NCI-H2081 (cell line): ENCODE results near the gene SUGCT.
"Not testable (repeated sequence)": the region's sequence is repeated elsewhere in the genome, so short reads cannot be mapped to it uniquely, and the experiment has no call there.

Experiments used
- DNase-seq, 2 experiments: peaks; one replicate each; lab custom pipeline; 2025; lab: John Stamatoyannopoulos, UW

Gene SUGCT

GRCh38 chr7:40405991-40406390, 271.2 kb downstream of the SUGCT start:
- no peak for DNase-seq

DNA sequence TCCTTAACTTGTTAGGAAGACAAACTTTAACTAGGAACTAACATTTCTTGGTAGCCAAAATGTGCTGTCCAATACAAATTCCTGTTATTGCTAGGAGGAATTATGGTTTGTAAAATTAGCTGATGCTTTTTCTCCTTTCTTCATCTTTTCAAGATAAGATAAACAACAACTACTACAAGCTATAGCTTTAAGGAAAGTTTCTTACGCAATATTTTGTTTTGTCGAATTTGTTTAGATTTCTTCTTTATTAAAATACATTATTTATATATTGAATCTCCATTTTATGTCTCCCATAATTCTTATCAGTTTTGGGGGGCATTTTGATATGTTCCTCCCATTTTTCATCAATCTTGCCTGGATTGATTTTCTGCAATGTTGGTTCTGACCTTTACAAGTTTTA, 277.5 kb downstream of the SUGCT start:
- no peak for DNase-seq

DNA sequence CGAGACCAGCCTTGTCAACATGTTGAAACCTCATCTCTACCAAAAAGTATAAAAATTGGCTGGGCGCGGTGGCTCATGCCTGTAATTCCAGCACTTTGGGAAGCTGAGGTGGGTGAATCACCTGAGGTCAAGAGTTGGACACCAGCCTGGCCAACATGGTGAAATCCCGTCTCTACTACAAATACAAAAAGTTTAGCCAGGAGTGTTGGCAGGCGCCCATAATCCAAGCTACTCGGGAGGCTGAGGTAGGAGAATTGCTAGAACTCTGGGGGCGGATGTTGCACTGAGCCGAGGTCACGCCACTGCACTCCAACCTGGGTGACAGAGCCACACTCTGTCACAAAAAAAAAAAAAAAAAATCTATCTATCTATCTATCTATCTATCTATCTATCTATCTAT, 279.9 kb downstream of the SUGCT start:
- DNase-seq = not testable (repeated sequence)

- no peak for DNase-seq
Measured at GRCh38 chr7:40418448-40418847, 283.6 kb downstream of the SUGCT start.

DNA sequence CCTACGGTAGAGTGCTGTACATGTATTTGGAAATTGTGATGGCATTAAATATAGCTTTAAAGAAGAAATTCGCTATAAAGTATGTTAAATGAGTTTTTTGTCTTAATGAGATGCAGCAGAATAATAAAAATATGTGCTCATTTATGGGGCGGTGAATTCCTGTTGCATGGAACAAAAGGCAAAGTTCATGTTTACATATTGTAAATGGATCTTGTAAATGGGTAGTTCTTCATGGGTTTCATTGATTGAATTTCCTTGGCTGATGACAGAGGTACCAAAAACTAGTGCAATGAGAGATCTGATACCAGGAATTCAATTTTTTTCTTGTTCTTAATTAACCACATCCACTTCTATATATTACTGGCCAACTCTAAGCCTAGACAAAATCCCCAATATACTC, 284.2 kb downstream of the SUGCT start:
- DNase-seq = no peak

GRCh38 chr7:40419806-40420205, 285.0 kb downstream of the SUGCT start:
- DNase-seq = no peak

GRCh38 chr7:40421433-40421832, 286.6 kb downstream of the SUGCT start:
- no peak for DNase-seq

DNA sequence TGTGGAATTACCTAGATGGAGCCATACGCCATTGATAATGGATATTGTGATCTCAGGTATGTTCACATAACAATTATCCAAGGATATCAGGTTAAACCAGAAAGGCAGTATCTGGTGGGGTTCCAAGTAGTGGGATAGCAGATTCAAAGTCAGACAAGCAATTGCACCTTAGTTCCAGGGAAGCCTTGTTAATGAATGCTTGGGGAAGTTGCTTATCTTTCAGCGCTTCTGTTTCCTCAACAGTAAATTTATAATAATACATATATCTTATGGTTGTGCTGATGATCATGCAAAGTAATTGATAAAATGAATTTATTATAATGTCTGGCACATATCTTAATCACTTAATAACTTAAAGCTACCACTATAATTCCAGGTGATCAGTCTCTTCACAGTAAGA, 290.9 kb downstream of the SUGCT start:
- no peak for DNase-seq

DNA sequence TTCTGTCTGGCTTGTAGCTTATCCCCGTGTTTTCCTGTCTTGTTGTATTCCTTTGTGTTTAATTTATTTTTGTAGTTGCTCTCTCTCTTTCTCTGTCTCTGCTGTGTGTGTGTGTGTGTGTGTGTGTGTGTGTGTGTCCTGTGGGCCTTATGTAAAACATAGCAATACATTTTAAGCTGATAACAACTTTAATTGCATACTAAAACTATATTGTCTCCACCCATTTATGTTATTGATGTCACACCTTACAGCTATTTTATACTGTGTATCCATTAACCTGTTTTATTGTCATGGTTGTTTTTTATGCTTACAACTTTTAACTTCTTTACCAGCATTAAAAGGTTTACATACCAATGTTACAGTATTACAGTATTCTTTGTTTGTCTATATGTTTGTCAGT, 293.6 kb downstream of the SUGCT start:
- DNase-seq = no peak

GRCh38 chr7:40429826-40430225, 295.0 kb downstream of the SUGCT start:
- no peak for DNase-seq

- DNase-seq = no peak
Measured at GRCh38 chr7:40432046-40432445, 297.2 kb downstream of the SUGCT start.

DNA sequence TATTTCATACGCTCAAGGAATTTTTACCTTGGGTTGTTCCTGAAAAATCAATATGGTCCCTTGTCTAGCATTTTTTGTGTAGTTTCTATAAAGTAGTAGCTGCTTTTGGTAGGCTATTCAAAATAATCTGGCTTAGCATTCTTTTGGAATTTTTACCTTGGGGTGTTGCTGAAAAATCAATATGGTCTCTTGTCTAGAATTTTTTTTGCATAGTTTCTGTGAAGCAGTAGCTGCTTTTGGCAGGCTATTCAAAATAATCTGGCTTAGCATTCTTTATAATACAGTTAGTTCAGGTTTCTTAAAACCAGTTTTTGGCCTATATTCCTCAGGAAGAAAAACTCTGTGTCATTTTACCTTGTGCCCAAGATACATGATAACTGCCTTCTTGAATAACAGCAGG, 301.9 kb downstream of the SUGCT start:
- no peak for DNase-seq

DNA sequence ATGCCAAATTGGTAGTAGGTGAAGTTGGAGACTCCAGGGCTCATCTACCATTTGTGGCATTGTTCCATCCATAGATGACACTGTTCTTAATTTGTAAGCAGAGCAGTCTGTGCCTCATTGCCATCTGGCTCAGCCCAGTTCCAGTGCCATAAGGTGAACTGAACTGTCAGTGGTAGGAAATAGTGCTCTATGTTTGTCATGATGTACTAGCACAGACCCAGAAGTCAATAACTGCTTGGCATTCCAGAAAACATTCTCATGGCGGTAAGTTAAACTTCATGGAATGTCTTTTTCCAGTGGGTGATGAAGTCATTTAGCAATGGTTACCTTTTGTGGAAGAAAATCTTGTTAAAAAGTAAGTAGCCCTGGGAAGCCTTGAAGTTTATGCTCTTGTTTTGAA, 302.7 kb downstream of the SUGCT start:
- DNase-seq = no peak

- no peak for DNase-seq
Measured at GRCh38 chr7:40437936-40438634, 303.3 kb downstream of the SUGCT start.

DNA sequence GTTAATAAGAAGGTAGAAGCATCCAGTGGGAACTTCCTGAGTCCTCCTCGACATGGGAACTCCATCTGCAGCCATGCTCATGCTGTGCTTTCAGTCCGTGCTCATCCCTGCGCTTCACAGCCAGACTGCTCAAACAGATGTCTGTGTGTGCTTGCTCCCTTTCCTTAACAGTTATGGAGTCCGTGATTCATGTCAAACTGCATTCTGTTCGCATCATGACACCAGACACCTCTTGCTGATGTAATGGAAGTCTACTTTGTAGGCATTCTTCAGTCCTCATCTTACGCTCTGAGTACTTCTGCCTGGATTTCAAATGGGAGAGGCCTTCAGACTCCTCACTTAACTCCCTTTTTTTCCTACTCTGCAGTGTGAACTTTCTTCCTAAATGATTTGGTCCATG, 304.9 kb downstream of the SUGCT start:
- DNase-seq = no peak

- no peak for DNase-seq
Measured at GRCh38 chr7:40447345-40447744, 312.5 kb downstream of the SUGCT start.

DNA sequence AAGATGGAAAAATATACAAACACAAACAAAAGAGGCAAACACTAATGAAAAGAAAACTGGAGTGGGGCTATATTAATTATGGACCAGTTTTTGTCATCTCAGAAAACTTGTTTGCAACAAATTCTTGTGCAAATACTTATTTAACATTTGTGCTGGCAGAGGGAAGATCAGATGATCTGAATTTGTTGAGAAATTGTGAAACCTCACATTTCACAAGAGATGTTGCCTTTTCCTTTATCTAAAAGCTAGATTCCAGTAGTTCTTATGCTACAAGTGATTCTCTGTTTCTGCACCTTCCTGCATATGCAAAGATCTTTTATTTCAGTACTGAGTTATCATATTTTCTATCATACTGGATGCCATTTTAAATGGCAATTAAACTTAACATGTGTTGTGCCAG, 320.7 kb downstream of the SUGCT start:
- no peak for DNase-seq

DNA sequence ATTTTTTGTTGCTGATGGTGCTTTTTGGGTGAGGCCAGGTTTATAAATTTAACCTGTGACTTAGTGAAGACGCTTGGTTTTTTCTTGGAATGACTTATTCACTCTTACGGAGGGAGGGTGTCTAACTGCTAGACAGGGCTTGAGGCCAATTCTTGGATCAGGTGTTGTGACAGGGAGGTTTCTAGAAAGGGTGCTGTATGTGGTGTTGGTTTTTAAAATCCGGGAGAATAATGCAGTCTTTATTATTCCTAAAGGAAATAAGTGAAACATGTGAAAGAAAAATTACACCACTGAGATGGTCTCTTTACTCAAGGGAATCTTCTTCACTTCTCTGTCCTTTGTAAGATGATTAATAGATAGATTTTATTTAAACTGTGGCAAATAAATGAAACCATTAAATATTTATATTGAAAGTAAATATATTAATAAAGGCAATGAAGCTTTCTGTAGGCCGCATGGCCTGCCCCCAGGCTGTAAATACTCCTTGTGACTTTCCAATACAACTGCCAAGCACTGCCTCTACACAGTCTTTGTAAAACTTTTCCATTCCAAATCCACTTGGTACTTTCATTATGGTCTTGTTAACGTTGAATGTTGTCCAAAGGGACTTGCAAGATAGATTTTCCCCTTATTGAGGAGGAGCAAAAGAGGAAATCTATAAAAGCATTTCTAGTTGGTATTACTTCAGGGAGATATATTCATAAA, 323.1 kb downstream of the SUGCT start:
- no peak for DNase-seq

GRCh38 chr7:40463446-40463845, 328.6 kb downstream of the SUGCT start:
- DNase-seq = no peak

DNA sequence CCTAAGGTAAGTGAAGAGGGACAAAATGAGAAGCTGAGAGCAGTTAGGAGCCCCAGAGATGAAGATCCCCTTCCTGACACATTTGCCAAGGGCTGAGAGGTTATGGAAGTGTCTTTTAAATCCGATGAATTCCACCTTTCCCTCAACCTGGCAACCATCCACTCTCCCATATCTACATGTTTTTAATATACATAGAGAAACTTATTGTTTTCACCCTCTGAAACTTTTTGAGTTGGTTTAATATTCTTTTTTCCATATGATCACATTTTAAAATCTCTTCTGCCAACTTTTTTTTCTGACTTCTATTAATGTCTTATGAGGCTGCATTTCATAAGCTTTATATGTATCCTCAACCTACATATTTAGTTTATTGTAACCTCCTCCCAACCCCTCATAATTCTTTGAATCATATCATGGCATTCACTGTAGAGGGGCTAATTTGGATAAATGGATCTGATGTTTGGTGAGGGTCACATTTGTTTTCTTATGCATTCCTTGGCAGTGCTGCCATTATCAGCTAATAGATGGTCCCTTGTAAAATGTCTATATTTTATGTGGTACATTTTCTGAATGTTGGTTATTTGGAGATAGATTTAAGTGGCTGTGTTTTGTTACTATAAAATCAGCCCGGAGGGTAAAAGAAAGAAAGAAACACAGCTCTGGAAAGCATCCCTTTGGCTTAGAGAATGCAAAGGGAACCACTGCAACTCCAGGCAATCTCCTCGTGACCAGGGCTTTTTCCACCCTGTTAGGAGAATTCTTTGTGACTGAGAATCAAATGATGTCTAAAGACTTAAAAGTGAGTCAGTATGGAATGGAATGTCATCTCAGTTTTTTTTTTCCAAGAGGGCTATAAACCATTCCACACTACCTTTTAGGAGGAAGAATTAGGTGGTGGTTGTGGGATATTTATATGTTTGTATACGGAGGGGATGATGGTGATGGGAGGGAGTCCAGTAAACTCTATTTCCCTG, 334.4 kb downstream of the SUGCT start:
- DNase-seq = no peak

DNA sequence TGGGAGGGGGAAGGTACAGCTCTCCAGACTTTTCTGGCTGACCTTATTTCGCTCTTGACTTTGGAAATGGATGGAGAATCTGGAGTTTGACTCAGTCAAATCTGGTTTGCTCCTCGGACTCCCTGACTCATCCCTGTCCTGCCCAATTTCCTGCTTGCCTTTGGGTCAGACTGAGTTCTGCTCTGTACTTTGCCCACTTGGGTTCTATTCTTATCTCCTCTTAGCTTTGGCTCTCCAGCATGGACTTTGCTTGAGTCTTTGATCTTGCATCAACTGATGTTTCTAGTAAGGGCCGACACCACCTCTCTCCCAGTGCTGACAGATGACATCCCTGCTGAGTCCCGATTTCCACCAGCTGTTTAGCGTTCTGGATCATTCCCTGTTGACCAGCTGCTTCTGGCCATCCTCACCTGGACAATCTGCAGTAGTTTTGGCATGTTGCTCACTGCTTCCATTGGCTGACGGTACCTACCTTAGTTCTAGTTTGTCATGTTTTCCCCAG, 335.3 kb downstream of the SUGCT start:
- no peak for DNase-seq

GRCh38 chr7:40470817-40471216, 336.0 kb downstream of the SUGCT start:
- DNase-seq = no peak

- DNase-seq = no peak
Measured at GRCh38 chr7:40471891-40472290, 337.1 kb downstream of the SUGCT start.
